HUES48 (cell line): ENCODE results near the gene VIM.

ENCODE experiments used
- H3K27ac ChIP-seq: one replicate; pipeline ENCODE4 v1.7.0; 2013; ENCODE audit warnings: low read depth, low read length, inconsistent platforms
- H3K27me3 ChIP-seq: 2 replicates; pipeline ENCODE4 v1.6.1; 2013; ENCODE audit warnings: mild to moderate bottlenecking, low read length; ENCODE audit not compliant: control insufficient read depth, insufficient read depth
- H3K36me3 ChIP-seq: 2 replicates; pipeline ENCODE4 v1.6.1; 2013; ENCODE audit warnings: low read length; ENCODE audit not compliant: control insufficient read depth, insufficient read depth
- H3K4me1 ChIP-seq: 2 replicates; pipeline ENCODE4 v1.6.1; 2013; ENCODE audit warnings: mild to moderate bottlenecking, low read length; ENCODE audit not compliant: control insufficient read depth, insufficient read depth
- H3K4me3 ChIP-seq: 2 replicates; pipeline ENCODE4 v1.5.1; 2013; ENCODE audit warnings: mild to moderate bottlenecking, low read depth, low read length
- H3K9ac ChIP-seq: 2 replicates; pipeline ENCODE4 v1.6.1; 2013; ENCODE audit warnings: mild to moderate bottlenecking, low read depth, low read length, moderate library complexity
- H3K9me3 ChIP-seq: 2 replicates; pipeline ENCODE4 v1.6.1; 2013; ENCODE audit warnings: low read length; ENCODE audit not compliant: control insufficient read depth, insufficient read depth

Gene VIM

DNA sequence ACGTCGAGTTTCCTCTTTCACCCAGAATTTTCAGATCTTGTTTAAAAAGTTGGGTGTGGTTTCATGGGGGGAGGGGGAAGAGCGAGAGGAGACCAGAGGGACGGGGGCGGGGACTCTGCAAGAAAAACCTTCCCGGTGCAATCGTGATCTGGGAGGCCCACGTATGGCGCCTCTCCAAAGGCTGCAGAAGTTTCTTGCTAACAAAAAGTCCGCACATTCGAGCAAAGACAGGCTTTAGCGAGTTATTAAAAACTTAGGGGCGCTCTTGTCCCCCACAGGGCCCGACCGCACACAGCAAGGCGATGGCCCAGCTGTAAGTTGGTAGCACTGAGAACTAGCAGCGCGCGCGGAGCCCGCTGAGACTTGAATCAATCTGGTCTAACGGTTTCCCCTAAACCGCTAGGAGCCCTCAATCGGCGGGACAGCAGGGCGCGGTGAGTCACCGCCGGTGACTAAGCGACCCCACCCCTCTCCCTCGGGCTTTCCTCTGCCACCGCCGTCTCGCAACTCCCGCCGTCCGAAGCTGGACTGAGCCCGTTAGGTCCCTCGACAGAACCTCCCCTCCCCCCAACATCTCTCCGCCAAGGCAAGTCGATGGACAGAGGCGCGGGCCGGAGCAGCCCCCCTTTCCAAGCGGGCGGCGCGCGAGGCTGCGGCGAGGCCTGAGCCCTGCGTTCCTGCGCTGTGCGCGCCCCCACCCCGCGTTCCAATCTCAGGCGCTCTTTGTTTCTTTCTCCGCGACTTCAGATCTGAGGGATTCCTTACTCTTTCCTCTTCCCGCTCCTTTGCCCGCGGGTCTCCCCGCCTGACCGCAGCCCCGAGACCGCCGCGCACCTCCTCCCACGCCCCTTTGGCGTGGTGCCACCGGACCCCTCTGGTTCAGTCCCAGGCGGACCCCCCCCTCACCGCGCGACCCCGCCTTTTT lies at the start of gene VIM:
VIM (plus strand) TSS at position 151 of the 925 bp plus-strand sequence. CDS start 1,182 bp downstream, outside the sequence.
- peaks cover 16% of the 10 kb centered on the region for H3K4me1 ChIP-seq
- H3K9ac ChIP-seq = no peak within 1 kb of the TSS; the same call in 1 of the 2 replicates
- H3K4me3 ChIP-seq = peak within 1 kb of the TSS; percentile 77
- peaks cover 32% of the 10 kb centered on the region for H3K27me3 ChIP-seq
- H3K27ac ChIP-seq = peak within 1 kb of the TSS; percentile 95
- peaks cover 25% of the 10 kb centered on the region for H3K36me3 ChIP-seq
- no peaks in the 10 kb centered on the region for H3K9me3 ChIP-seq

DNA sequence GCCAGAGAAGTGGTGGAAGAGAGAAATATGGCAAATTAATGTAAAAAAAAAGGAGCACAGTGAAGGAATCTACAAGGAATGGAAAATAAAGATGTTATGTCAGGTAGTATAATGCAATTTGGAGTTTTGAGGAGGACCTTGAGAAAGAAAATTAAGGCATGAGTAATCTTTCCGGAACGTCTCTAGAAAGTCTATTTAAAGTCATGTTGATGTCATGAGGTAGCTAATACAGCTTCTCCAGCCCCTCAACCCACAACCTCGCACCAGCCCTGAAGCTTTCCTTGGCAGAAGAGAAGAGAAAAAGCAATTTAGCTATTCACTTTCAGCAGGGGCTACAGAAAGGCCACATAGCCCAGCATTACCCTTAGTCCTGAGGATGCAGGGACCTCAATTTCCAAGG lies 49.0 kb upstream of the VIM start:
- Histone ChIP-seq H3K9ac (no peak overlapping the region), H3K4me1 (peaks cover 26% of the 10 kb centered on the region), H3K27ac (no peak overlapping the region)

DNA sequence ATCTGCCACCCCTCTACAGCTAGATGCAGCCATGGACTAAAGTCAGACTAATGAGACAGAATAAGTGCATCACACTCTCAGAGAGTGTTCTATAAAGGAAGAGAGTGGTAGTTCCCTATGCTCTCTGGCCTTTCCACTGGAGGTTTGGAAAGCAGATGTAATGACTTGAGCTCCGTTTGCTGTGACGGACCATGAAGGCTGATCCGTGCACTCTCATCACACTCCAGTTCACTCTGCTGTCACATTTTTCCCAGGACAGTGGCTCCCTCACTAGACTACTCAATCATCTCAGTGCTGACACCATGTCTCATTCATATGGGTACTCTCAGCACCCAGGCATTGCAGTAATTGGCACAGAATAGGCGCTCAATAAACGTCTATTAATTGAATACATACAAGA lies 46.9 kb upstream of the VIM start:
- no peaks in the 10 kb centered on the region for H3K36me3 ChIP-seq
- no peaks in the 10 kb centered on the region for H3K9me3 ChIP-seq
- peaks cover 15% of the 10 kb centered on the region for H3K4me1 ChIP-seq
- H3K27me3 ChIP-seq = no peaks in the 10 kb centered on the region
- H3K9ac ChIP-seq = no peak overlapping the region
- H3K4me3 ChIP-seq = no peak overlapping the region
- no peak overlapping the region for H3K27ac ChIP-seq

More for the DNA sequence above, 49.0 kb upstream of the VIM start:
- no peak overlapping the region for H3K4me3 ChIP-seq
- H3K9me3 ChIP-seq = no peaks in the 10 kb centered on the region
- no peaks in the 10 kb centered on the region for H3K36me3 ChIP-seq
- H3K27me3 ChIP-seq = no peaks in the 10 kb centered on the region

DNA sequence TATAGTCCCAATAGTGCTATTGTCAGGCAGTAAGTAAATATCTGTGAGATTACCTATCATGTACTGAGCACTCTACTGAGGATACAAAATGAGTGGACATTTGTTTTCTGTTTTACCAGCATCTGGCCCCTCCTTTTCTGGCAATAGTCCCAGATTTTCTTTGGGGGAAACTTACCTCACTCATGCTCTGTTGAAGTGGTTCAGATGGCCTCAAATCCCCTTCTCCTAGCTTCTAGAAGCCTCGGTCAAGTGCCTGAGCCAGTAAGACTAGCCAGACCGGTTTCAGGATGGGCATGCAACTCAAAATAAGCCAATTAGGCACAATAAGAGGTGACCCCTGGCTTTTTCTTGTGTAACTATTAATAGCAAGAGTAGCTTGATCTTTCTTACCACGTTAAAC lies 46.3 kb upstream of the VIM start:
- Histone ChIP-seq H3K9ac (no peak overlapping the region), H3K4me1 (peaks cover 15% of the 10 kb centered on the region), H3K27me3 (no peaks in the 10 kb centered on the region), H3K27ac (no peak overlapping the region), H3K4me3 (no peak overlapping the region), H3K9me3 (no peaks in the 10 kb centered on the region), H3K36me3 (no peaks in the 10 kb centered on the region)

DNA sequence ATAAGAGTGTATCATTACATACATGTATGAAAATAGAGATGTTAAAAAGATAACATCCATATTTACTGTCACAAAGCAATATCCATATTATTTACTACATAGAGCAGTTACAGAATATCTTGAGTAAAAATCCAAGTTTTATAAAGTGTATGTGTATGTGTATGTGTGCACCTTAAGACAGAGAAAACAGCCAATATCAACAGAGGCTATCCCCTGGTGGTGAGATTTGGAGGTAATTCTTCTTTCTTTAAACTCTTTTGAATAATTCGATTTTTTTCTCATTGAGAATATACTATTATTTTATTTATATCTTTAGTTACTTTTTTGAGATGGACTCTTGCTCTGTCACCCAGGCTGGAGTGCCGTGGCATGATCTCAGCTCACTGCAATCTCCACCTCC lies 44.9 kb upstream of the VIM start:
- H3K27me3 ChIP-seq = no peaks in the 10 kb centered on the region
- H3K36me3 ChIP-seq = no peaks in the 10 kb centered on the region
- H3K9me3 ChIP-seq = no peaks in the 10 kb centered on the region
- peaks cover 15% of the 10 kb centered on the region for H3K4me1 ChIP-seq
- no peak overlapping the region for H3K27ac ChIP-seq
- H3K4me3 ChIP-seq = no peak overlapping the region
- H3K9ac ChIP-seq = no peak overlapping the region

DNA sequence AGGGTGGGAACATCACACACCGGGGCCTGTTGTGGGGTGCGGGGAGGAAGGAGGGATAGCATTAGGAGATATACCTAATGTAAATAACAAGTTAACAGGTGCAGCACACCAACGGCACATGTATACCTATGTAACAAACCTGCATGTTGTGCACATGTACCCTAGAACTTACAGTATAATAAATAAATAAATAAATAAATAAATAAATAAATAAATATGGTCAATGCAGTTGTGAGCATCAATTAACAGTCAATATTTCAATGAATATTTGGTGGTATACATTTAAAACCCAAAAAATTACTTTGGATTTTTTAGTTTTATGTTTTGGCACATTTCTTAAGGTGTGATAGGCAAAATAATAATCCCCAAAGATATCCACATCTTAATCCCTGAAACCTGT lies 42.2 kb upstream of the VIM start:
- Histone ChIP-seq H3K4me1 (peaks cover 18% of the 10 kb centered on the region), H3K27me3 (no peaks in the 10 kb centered on the region), H3K9ac (no peak overlapping the region), H3K36me3 (no peaks in the 10 kb centered on the region), H3K27ac (no peak overlapping the region), H3K9me3 (no peaks in the 10 kb centered on the region), H3K4me3 (no peak overlapping the region)

DNA sequence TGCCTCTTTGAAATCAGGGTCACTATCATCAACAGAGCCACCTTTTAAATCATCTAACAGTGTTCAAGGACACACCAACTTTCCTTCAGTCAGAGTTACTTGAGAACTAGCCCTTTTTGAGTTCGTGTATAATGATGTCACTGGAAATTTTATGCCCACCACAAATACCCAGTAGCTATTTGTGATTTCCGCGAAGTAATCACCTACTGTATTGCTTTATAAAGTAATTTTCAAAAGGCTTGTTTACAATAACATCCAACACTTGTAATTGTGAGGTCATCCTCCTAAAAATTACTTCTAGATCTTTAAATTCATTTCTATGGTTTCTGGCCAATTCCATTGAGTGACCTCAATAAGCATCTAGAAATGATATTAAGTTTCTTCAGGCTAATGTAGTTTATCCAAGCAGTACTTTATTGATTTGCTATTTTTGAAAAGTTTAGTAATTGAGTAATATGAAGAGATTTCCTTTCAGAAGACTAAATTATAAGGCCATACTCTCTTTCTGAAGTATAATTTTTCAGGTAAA lies 39.3 kb upstream of the VIM start:
- no peaks in the 10 kb centered on the region for H3K27me3 ChIP-seq
- no peak overlapping the region for H3K27ac ChIP-seq
- no peaks in the 10 kb centered on the region for H3K36me3 ChIP-seq
- no peak overlapping the region for H3K4me3 ChIP-seq
- H3K9me3 ChIP-seq = no peaks in the 10 kb centered on the region
- peaks cover 8% of the 10 kb centered on the region; the same call in 1 of the 2 replicates for H3K4me1 ChIP-seq
- no peak overlapping the region for H3K9ac ChIP-seq

DNA sequence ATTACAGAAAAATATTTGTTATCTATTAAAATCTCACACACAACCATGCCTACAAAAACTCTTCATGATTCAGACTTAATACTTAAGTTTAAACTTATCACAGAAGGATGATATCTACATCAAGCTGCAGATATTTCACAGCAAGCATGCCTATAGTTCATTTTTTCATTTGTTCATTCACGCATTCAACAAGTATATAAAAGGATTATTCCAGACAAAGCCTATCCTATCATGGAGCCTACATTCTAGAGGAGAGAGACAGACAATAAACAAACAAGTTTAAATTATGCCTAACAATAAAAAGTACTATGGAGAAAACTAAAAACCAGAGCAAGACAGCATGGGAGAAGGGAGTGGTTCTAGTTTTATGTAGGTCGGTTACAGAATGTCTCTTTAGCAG lies 37.4 kb upstream of the VIM start:
- Histone ChIP-seq H3K4me1 (peaks cover 4% of the 10 kb centered on the region; the same call in 1 of the 2 replicates), H3K4me3 (no peak overlapping the region), H3K27ac (no peak overlapping the region), H3K9me3 (no peaks in the 10 kb centered on the region), H3K36me3 (no peaks in the 10 kb centered on the region), H3K9ac (no peak overlapping the region), H3K27me3 (no peaks in the 10 kb centered on the region)

DNA sequence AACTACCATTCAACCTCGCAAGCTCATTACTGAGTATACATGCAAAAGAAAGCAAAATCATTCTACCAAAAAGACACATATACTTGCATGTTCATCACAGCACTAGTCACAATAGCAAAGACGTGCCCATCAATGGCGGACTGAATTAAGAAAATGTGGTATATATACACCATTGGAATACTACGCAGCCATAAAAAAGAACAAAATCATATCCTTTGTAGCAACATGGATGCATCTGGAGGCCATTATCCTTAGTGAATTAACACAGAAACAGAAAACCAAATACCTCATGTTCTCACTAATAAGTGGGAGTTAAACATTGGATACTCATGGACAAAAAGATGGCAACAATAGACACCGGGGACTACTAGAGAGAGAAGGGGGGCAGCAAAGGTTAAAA lies 33.0 kb upstream of the VIM start:
- no peaks in the 10 kb centered on the region for H3K9me3 ChIP-seq
- peaks cover 28% of the 10 kb centered on the region for H3K4me1 ChIP-seq
- no peak overlapping the region for H3K27ac ChIP-seq
- H3K36me3 ChIP-seq = no peaks in the 10 kb centered on the region
- no peak overlapping the region for H3K4me3 ChIP-seq
- no peaks in the 10 kb centered on the region for H3K27me3 ChIP-seq
- no peak overlapping the region for H3K9ac ChIP-seq

DNA sequence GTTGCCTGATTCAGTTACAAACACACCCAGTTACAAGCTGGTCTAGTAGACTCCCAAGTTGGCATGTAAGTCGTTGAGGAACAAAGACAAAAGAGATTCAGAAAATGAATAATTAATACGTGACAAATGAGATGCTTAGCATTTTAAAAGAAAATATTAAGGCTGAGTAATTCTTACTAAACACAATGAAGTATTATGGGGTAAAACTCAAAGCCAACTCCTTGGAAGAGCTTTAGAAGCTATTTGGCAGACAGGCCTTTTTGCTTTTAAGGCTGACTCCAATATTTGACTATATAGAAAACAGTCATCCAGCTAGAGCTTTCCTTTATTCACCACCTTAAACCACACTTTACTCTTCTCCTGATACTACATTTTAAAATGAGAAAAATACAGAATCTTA lies 32.0 kb upstream of the VIM start:
- Histone ChIP-seq H3K36me3 (no peaks in the 10 kb centered on the region), H3K4me1 (peaks cover 31% of the 10 kb centered on the region), H3K27me3 (no peaks in the 10 kb centered on the region), H3K4me3 (no peak overlapping the region), H3K27ac (no peak overlapping the region), H3K9ac (no peak overlapping the region), H3K9me3 (no peaks in the 10 kb centered on the region)

DNA sequence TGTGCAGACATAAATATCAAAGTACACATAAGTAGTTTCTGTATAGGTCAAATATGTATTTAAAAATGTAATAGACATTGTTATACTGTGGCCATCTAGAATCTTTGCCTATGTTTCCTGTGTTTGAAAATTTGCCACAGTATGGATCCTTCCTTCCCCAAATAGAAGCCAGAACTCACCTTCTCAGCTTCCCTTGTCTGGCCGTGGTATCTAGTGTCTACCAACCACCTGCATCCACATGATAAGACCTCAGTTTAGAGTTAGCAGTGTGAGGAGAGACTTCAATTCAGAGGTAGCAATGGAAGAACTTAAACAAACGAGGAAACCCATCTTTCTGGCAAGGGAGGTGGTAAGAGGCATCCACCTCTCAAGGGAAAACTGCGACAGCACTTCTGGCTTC lies 31.5 kb upstream of the VIM start:
- H3K9ac ChIP-seq = no peak overlapping the region
- no peak overlapping the region for H3K4me3 ChIP-seq
- H3K27ac ChIP-seq = no peak overlapping the region
- H3K4me1 ChIP-seq = peaks cover 31% of the 10 kb centered on the region
- H3K27me3 ChIP-seq = no peaks in the 10 kb centered on the region
- H3K36me3 ChIP-seq = no peaks in the 10 kb centered on the region
- no peaks in the 10 kb centered on the region for H3K9me3 ChIP-seq
